Measurements from ENCODE around the gene RC3H2.
"Not testable (repeated sequence)": the region's sequence is repeated elsewhere in the genome, so short reads cannot be mapped to it uniquely, and the experiment has no call there.

Gene RC3H2

DNA sequence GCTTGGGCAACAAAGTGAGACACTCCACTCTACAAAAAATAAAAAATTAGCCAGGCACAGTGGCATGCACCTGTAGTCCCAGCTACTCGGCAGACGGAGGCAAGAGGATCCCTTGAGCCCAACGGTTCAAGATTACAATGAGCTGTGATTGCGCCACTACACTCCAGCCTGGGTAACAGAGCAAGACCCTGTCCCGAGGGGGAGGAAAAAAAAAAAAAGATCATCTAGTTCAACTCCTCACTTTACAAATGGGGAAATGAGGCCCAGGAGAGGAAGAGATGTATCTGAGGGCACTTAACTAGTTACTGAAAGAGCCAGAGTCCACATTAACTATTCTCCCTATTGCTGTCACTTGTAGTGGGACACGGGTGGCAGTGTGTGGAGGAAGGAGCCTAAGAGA lies 90.6 kb downstream of the RC3H2 start (continued):
- TF ChIP-seq, protein P1, sequence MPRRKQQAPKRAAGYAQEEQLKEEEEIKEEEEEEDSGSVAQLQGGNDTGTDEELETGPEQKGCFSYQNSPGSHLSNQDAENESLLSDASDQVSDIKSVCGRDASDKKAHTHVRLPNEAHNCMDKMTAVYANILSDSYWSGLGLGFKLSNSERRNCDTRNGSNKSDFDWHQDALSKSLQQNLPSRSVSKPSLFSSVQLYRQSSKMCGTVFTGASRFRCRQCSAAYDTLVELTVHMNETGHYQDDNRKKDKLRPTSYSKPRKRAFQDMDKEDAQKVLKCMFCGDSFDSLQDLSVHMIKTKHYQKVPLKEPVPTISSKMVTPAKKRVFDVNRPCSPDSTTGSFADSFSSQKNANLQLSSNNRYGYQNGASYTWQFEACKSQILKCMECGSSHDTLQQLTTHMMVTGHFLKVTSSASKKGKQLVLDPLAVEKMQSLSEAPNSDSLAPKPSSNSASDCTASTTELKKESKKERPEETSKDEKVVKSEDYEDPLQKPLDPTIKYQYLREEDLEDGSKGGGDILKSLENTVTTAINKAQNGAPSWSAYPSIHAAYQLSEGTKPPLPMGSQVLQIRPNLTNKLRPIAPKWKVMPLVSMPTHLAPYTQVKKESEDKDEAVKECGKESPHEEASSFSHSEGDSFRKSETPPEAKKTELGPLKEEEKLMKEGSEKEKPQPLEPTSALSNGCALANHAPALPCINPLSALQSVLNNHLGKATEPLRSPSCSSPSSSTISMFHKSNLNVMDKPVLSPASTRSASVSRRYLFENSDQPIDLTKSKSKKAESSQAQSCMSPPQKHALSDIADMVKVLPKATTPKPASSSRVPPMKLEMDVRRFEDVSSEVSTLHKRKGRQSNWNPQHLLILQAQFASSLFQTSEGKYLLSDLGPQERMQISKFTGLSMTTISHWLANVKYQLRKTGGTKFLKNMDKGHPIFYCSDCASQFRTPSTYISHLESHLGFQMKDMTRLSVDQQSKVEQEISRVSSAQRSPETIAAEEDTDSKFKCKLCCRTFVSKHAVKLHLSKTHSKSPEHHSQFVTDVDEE (CRISPR knock-in tag; IDR thresholded peaks at IDR 0.05) = no peak

DNA sequence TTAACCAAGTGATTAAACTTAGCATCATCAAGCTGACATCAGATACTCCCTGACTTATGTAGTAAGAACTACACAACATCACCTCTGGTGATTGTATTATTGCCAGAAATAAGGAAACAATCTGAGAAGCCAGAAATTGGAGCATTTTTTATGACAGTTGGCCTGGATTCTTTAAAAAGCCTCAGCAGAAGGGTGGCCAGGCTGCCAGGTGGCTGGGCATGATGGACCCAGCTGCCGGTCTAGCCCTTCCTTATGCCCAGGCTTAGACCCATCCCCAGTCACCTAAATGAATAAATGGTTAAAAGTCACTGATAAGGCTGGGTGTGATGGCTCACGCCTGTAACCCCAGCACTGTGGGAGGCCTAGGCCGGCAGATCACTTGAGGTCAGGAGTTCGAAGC lies 92.4 kb downstream of the RC3H2 start:
- TF ChIP-seq ARNTL (CRISPR knock-in tag; IDR thresholded peaks at IDR 0.05; ENCODE audit: borderline replicate concordance, low read depth) (no peak), PPARA (CRISPR knock-in tag; IDR thresholded peaks at IDR 0.05; ENCODE audit: borderline replicate concordance) (no peak)
- TF ChIP-seq, protein P2, sequence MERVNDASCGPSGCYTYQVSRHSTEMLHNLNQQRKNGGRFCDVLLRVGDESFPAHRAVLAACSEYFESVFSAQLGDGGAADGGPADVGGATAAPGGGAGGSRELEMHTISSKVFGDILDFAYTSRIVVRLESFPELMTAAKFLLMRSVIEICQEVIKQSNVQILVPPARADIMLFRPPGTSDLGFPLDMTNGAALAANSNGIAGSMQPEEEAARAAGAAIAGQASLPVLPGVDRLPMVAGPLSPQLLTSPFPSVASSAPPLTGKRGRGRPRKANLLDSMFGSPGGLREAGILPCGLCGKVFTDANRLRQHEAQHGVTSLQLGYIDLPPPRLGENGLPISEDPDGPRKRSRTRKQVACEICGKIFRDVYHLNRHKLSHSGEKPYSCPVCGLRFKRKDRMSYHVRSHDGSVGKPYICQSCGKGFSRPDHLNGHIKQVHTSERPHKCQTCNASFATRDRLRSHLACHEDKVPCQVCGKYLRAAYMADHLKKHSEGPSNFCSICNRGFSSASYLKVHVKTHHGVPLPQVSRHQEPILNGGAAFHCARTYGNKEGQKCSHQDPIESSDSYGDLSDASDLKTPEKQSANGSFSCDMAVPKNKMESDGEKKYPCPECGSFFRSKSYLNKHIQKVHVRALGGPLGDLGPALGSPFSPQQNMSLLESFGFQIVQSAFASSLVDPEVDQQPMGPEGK (CRISPR knock-in tag; IDR thresholded peaks at IDR 0.05; ENCODE audit: borderline replicate concordance) = no peak
- no peak for ATAC-seq

DNA sequence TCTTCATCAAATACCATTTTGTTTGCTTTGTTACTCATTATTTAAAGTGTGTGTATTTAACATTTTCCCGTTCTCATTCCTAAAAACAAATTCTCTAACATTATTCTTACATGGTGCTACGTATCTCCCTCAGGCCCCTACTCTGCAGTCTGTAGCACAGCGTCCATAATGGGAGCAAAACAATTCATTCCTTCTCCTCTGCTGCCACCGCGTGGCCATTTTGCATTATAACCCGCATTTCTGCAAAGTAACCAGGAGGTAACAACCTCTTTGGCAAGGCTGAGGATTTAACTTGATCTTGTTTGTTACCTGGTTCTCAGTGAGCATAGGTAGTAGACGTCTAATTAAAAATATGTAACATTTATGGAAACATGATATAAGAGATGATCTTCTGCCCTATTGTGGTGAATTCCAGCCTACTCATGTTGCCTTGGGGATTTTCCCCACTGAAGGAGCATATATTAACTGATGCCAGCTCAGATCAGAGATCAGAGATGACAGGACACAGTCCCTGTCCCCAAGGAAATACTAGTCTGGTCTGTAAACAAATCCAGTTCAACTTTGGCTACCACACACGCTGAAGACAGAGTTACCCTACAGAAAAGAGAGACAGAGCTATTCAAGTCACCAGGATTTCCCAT lies 94.7 kb downstream of the RC3H2 start:
- TF ChIP-seq, protein P1 (CRISPR knock-in tag; IDR thresholded peaks at IDR 0.05) = no peak
- TF ChIP-seq GLIS3 (CRISPR knock-in tag; IDR thresholded peaks at IDR 0.05) (no peak), ARNTL (CRISPR knock-in tag; IDR thresholded peaks at IDR 0.05; ENCODE audit: borderline replicate concordance, low read depth) (no peak), ZNF70 (CRISPR knock-in tag; IDR thresholded peaks at IDR 0.05) (no peak), BACH2 (CRISPR knock-in tag; IDR thresholded peaks at IDR 0.05; ENCODE audit: borderline replicate concordance) (no peak), ZNF565 (CRISPR knock-in tag; conservative IDR thresholded peaks at IDR 0.05; ENCODE audit: low read depth) (no peak)
- peak; percentile 97 for ATAC-seq

DNA sequence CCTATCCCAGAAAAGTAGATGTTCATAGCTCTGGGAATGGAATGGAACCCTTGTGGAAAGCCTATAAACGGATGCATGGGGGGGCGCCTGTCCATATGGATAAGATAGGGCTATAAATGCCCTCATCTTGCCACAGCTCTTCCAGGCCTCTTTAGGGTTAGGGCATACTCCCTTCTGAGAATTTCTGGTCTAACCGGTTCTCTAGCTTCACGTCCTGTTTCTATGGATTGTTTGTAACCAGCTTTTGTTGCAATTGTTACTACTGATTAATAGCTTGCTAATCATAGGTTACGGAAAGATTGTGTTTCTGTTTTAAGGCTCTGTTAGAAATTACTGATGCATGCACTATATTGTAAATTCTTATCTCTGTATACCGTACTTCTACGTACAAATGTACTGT lies 95.9 kb downstream of the RC3H2 start:
- ATAC-seq = not testable (repeated sequence)

DNA sequence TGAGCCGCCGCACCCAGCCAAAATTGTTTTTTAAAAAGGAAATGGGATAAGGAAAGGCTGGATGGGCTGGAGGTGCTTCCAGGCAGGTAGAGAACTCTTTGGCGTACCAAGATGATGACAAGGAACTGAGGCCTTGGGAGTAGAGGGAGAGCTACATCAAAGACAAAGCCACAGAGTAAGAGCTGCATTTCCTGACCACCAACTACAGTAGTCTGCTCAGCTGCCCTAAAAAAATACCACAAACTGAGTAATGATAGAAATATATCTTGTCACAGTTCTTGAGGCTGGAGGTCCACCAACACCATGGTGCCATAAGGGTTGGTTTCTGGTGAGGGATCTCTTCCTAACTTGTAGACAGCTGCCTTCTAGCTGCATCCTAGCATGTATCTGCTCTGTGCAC lies 97.0 kb downstream of the RC3H2 start:
- ATAC-seq = no peak
- TF ChIP-seq ZNF8 (CRISPR knock-in tag; IDR thresholded peaks at IDR 0.05) (no peak), CSDC2 (CRISPR knock-in tag; IDR thresholded peaks at IDR 0.05) (no peak), RARB (CRISPR knock-in tag; IDR thresholded peaks at IDR 0.05) (no peak), GLIS3 (CRISPR knock-in tag; IDR thresholded peaks at IDR 0.05) (no peak), BACH2 (CRISPR knock-in tag; IDR thresholded peaks at IDR 0.05; ENCODE audit: borderline replicate concordance) (no peak), PPARA (CRISPR knock-in tag; IDR thresholded peaks at IDR 0.05; ENCODE audit: borderline replicate concordance) (no peak), ZNF70 (CRISPR knock-in tag; IDR thresholded peaks at IDR 0.05) (no peak), ZNF565 (CRISPR knock-in tag; conservative IDR thresholded peaks at IDR 0.05; ENCODE audit: low read depth) (no peak), SNAI2 (CRISPR knock-in tag; IDR thresholded peaks at IDR 0.05) (no peak), TCF4 (CRISPR knock-in tag; IDR thresholded peaks at IDR 0.05; ENCODE audit: borderline replicate concordance) (no peak), ARNTL (CRISPR knock-in tag; IDR thresholded peaks at IDR 0.05; ENCODE audit: borderline replicate concordance, low read depth) (no peak), ZC3H10 (CRISPR knock-in tag; IDR thresholded peaks at IDR 0.05) (no peak), ZFP3 (CRISPR knock-in tag; IDR thresholded peaks at IDR 0.05) (no peak), ISL1 (CRISPR knock-in tag; IDR thresholded peaks at IDR 0.05) (no peak), ESRRG (CRISPR knock-in tag; IDR thresholded peaks at IDR 0.05) (no peak)
- TF ChIP-seq, protein P2 (CRISPR knock-in tag; IDR thresholded peaks at IDR 0.05; ENCODE audit: borderline replicate concordance) = no peak
- TF ChIP-seq, protein P3, sequence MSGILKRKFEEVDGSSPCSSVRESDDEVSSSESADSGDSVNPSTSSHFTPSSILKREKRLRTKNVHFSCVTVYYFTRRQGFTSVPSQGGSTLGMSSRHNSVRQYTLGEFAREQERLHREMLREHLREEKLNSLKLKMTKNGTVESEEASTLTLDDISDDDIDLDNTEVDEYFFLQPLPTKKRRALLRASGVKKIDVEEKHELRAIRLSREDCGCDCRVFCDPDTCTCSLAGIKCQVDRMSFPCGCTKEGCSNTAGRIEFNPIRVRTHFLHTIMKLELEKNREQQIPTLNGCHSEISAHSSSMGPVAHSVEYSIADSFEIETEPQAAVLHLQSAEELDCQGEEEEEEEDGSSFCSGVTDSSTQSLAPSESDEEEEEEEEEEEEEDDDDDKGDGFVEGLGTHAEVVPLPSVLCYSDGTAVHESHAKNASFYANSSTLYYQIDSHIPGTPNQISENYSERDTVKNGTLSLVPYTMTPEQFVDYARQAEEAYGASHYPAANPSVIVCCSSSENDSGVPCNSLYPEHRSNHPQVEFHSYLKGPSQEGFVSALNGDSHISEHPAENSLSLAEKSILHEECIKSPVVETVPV (CRISPR knock-in tag; IDR thresholded peaks at IDR 0.05) = no peak
- TF ChIP-seq, protein P4, sequence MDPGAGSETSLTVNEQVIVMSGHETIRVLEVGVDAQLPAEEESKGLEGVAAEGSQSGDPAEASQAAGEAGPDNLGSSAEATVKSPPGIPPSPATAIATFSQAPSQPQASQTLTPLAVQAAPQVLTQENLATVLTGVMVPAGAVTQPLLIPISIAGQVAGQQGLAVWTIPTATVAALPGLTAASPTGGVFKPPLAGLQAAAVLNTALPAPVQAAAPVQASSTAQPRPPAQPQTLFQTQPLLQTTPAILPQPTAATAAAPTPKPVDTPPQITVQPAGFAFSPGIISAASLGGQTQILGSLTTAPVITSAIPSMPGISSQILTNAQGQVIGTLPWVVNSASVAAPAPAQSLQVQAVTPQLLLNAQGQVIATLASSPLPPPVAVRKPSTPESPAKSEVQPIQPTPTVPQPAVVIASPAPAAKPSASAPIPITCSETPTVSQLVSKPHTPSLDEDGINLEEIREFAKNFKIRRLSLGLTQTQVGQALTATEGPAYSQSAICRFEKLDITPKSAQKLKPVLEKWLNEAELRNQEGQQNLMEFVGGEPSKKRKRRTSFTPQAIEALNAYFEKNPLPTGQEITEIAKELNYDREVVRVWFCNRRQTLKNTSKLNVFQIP (CRISPR knock-in tag; IDR thresholded peaks at IDR 0.05; ENCODE audit: borderline replicate concordance, low read depth) = no peak

Measured in SK-N-SH treated with all-trans-retinoic acid at 6 μM for 48 hours (cell line).